HG03378 (cell line): ENCODE results near the gene ZNF284.
A peak's percentile ranks its signal among the peaks of the same experiment; 100 is the strongest.
"Not testable (repeated sequence)": the region's sequence is repeated elsewhere in the genome, so short reads cannot be mapped to it uniquely, and the experiment has no call there.

Experiments
- ATAC-seq: cut with Tn5 transposase; IDR thresholded peaks from one replicate; pipeline ENCODE4 v1.9.1; 2021; ENCODE audit warnings: mild to moderate bottlenecking, moderate library complexity; ENCODE audit not compliant: unreplicated experiment

ZNF284 gene

DNA sequence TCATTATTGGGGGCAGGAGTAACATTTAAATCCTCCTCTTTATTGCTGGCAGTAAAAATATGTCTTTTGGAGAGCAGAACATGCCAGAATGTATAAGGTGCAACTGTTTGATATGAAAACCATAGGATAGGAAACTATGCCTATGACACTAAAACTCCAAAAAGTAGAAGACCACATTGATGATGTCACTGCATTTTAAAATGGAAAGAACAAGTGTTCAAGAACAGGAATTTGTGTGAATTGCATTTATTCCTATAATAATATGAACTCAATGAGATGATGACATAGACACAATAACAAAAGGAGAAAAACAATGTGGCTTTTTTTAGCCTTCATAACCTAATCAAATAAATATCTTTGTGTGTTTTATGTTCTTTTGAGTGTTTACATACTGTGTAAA is 37.5 kb downstream of the ZNF284 start:
- no peak for ATAC-seq

DNA sequence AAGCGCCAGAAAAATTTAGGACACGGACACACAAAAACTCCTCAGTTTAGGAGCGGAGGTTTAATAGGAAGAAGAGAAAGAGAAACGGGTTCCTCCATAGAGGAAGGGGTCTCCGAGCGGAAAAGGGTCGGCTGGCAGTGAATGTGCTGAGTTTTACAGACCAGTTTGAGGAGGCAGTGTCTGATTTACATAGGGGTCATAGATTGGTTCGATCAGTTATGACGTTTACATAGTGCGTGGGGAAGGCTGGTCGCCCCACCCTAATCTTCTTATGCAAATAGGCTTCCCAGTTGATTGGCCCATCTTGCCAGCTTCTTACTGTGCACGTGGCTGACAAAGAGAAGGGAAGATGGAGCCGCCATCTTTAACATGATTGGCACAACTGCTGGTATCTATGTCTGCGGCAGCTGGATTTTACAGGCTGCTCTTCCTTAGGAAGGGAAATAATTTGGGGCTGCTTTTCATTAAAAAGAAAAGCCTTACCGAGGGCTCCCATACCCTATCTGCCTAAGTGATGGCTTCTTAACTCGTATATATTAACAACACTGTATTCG is 40.0 kb downstream of the ZNF284 start:
- no peak for ATAC-seq

DNA sequence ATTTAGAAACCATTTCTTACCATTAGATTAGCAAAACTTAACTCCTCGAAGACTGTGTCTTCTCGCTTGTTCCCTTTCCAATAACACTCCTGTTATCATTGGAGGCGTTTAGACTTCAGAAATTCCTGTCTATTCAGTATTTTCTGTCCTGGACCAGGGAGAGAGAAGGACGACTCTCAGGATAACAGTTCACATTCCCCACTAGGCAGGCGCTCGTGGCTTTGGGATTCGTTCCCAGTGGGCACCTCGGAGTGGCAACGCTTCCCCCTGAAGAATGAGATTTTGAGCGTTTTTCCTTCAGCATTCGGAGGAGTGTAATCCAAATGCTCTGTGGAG is 40.8 kb downstream of the ZNF284 start:
- no peak for ATAC-seq

DNA sequence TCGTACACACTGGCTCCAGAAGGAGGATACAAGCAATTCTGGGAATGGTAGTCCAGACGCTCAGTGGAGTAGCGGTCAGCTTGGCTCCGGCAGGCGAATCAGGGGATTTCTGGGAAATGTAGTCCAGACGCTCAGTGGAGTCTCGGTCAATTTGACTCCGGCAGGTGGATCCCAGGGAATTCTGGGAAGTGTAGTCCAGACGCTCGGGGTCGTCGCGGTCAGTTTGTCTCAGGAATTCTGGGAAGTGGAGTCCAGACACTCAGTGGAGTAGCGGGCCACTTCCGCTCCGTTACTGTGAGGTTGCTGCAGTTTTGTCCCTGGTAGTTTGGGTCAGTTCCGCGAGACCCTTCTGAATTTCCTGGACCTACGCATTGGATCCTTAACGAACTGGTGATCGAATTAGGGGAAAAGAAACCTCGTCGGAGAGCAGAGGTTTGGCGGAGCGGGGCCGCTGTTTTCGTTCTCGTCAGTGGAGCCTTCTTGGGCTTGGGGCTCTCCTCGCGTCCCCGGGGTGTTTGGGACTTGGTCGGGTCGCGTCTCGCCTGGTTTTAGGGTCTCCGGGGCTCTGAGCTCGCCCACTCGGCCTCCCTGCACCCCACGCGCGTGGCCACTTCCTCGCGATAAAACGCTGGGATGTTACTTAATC is 41.3 kb downstream of the ZNF284 start, which contains the start of gene ZNF225:
Gene ZNF225 (plus strand): TSS at position 262 of the 646 bp plus-strand sequence. CDS start 2,429 bp downstream, outside the sequence.
- peak; percentile 87 for ATAC-seq

DNA sequence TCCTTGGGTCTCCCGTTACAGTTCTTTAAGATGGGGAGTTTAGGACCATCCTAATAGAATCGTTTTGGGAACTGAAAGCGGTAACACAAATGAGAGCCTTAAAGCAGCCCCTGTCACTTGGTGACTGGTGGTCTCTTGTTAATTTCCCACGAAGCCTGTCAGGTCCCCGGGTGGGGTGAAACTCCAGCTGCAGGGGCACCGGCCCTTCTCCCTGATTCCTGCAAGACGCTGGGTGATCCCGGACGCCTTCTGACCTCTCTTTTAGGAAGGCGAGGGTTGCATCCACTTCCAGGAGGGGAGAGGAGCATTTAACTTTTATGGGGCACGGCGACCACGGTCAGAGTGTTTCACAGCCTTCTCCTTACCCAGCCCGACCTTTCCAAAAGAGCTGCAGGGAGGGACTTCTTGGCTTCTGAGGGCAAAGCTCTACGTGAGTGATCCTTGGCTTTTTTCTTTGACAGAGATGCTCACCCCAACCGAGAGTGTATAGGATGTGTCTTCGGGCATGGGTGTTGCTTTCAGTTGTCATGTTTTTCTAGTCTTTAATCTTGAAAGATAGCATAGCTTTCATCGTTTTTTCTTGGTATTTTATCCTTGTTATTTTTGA is 41.9 kb downstream of the ZNF284 start:
- no peak for ATAC-seq

DNA sequence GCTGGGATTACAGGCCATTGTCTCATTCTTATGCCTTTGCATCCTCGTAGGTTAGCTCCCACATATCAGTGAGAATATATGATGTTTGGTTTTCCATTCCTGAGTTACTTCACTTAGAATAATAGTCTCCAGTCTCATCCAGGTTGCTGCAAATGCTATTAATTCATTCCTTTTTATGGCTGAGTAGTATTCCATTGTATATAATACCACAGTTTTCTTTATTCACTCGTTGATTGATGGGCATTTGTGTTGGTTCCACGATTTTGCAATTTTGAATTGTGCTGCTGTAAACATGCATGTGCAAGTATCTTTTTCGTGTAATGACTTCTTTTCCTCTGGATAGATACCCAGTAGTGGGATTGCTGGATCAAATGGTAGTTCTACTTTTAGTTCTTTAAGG is 49.2 kb downstream of the ZNF284 start:
- ATAC-seq: not testable (repeated sequence)

DNA sequence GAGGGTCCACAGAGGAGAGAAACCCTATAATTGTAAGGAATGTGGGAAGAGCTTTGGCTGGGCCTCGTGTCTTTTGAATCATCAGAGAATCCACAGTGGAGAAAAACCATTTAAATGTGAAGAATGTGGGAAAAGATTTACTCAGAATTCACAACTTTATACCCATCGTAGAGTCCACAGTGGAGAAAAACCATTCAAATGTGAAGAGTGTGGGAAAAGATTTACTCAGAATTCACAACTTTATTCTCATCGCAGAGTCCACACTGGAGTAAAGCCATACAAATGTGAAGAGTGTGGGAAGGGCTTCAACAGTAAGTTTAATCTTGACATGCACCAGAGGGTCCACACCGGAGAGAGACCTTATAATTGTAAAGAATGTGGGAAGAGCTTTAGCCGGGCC is 60.0 kb downstream of the ZNF284 start:
- no peak for ATAC-seq
